HepG2 (cell line): ENCODE data around the gene PPP3CB. TPM values are rescaled to one million over a fixed set of nuclear protein-coding genes. Genes with fewer than 3 reads are reported as not detected.

Experiments used
- CHD4 ChIP-seq: fragments of 200-600 bp; sonication (generic); IDR thresholded peaks from 2 replicates; pipeline ENCODE4 v1.7.0; 2017; ENCODE audit warnings: mild to moderate bottlenecking, low read length, borderline replicate concordance
- NFYC ChIP-seq: IDR thresholded peaks from 2 replicates; pipeline ENCODE4 v1.6.1; 2016; ENCODE audit warnings: missing genetic modification reagents, missing compliant biosample characterization
- PHF5A ChIP-seq: IDR thresholded peaks from one replicate; pipeline ENCODE4 v1.6.1; 2018; ENCODE audit warnings: low read depth, missing genetic modification reagents; ENCODE audit not compliant: unreplicated experiment
- RBFOX2 ChIP-seq: fragments of 200-400 bp; formaldehyde crosslinking; IDR thresholded peaks from 2 replicates; pipeline ENCODE4 v1.6.1; 2017; ENCODE audit warnings: low read depth, mild to moderate bottlenecking, low read length
- SMAD3 ChIP-seq: sonication (generic); formaldehyde crosslinking; IDR thresholded peaks from 2 replicates; pipeline ENCODE4 v1.4.0; 2020; ENCODE audit warnings: missing genetic modification reagents
- SNAI1 ChIP-seq: sonication (generic); formaldehyde crosslinking; IDR thresholded peaks from 2 replicates; pipeline ENCODE4 v1.5.0; 2020; ENCODE audit warnings: mild to moderate bottlenecking, missing genetic modification reagents, borderline replicate concordance
- TEAD3 ChIP-seq: optimal IDR thresholded peaks from 2 replicates; pipeline ENCODE3; 2016; ENCODE audit warnings: borderline replicate concordance
- TOPORS ChIP-seq: sonication (generic); formaldehyde crosslinking; IDR thresholded peaks from 2 replicates; pipeline ENCODE4 v1.8.0; 2023; ENCODE audit warnings: mild to moderate bottlenecking, missing genetic modification reagents
- UBTF ChIP-seq: sonication (generic); formaldehyde crosslinking; IDR thresholded peaks from 2 replicates; pipeline ENCODE4 v1.4.0; 2020; ENCODE audit warnings: mild to moderate bottlenecking, missing genetic modification reagents
- YEATS2 ChIP-seq: sonication (generic); formaldehyde crosslinking; IDR thresholded peaks from 2 replicates; pipeline ENCODE4 v1.4.0; 2020; ENCODE audit warnings: missing genetic modification reagents, borderline replicate concordance
- ZFP1 ChIP-seq: IDR thresholded peaks from 2 replicates; pipeline ENCODE4 v1.6.1; 2016
- ZNF225 ChIP-seq: sonication (generic); formaldehyde crosslinking; IDR thresholded peaks from 2 replicates; pipeline ENCODE4 v1.4.0; 2020; ENCODE audit warnings: mild to moderate bottlenecking, missing genetic modification reagents
- ZNF354B ChIP-seq: sonication (generic); formaldehyde crosslinking; IDR thresholded peaks from 2 replicates; pipeline ENCODE4 v1.8.0; 2022; ENCODE audit warnings: mild to moderate bottlenecking, missing genetic modification reagents
- polyA plus RNA-seq, 8 experiments: library from polyadenylated mRNA; depleted of rRNA in 3 of 8; stranded (reverse) in 7 of 8; unstranded in 1 of 8; fragments of >200 nt; fragmentation: Illumina TruSeq in 4 of 8; extraction: Trizol in 4 of 8; gene quantifications; 2 replicates each; pipeline versions ENCODE4 v1.2.1 to v1.2.3, GENCODE V29; 2011 to 2016; ENCODE audit warnings: low read depth in 4 of 8, missing spikeins in 1 of 8, mixed read lengths in 1 of 8; ENCODE audit not compliant: insufficient read depth in 1 of 8
- total RNA-seq, 5 experiments: library from RNA; depleted of rRNA; stranded (reverse); fragments of >200 nt; fragmentation: Illumina TruSeq; extraction: Trizol; gene quantifications; 2 replicates each; pipeline ENCODE4 v1.2.3, GENCODE V29; 2016; ENCODE audit warnings: low read depth in 1 of 5
- TF ChIP-seq, protein P1 (sequence below): sonication (generic); formaldehyde crosslinking; IDR thresholded peaks from 2 replicates; pipeline ENCODE4 v1.8.1; 2023; ENCODE audit warnings: mild to moderate bottlenecking, missing genetic modification reagents
- TF ChIP-seq, protein P2 (sequence below): sonication (generic); formaldehyde crosslinking; IDR thresholded peaks from 2 replicates; pipeline ENCODE4 v1.5.0; 2020; ENCODE audit warnings: missing genetic modification reagents, mild to moderate bottlenecking, borderline replicate concordance
- TF ChIP-seq, protein P3 (sequence below): sonication (generic); formaldehyde crosslinking; IDR thresholded peaks from 2 replicates; pipeline ENCODE4 v1.4.0; 2020; ENCODE audit warnings: missing genetic modification reagents, low read depth, mild to moderate bottlenecking, borderline replicate concordance
- TF ChIP-seq, protein P4 (sequence below): sonication (generic); formaldehyde crosslinking; IDR thresholded peaks from 2 replicates; pipeline ENCODE4 v1.9.0; 2021; ENCODE audit warnings: mild to moderate bottlenecking, missing genetic modification reagents

PPP3CB gene
- total and polyA plus RNA-seq, 2 of the 13 experiments (the other 11 are each of a cell fraction or from before 2014, with no cell fraction given): 8.7 to 11.4 TPM

GRCh38 chr10:73413528-73414229, 82.1 kb downstream of the PPP3CB start, which contains the start of gene ANXA7 (continued):
- TF ChIP-seq, protein P1, sequence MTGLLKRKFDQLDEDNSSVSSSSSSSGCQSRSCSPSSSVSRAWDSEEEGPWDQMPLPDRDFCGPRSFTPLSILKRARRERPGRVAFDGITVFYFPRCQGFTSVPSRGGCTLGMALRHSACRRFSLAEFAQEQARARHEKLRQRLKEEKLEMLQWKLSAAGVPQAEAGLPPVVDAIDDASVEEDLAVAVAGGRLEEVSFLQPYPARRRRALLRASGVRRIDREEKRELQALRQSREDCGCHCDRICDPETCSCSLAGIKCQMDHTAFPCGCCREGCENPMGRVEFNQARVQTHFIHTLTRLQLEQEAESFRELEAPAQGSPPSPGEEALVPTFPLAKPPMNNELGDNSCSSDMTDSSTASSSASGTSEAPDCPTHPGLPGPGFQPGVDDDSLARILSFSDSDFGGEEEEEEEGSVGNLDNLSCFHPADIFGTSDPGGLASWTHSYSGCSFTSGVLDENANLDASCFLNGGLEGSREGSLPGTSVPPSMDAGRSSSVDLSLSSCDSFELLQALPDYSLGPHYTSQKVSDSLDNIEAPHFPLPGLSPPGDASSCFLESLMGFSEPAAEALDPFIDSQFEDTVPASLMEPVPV: no peak; the same call in 1 of the 2 replicates
- TF ChIP-seq, protein P2, sequence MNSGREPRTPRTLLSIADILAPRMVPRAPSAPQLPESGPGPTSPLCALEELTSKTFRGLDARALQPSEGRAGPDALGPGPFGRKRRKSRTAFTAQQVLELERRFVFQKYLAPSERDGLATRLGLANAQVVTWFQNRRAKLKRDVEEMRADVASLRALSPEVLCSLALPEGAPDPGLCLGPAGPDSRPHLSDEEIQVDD (CRISPR knock-in tag): no peak
- no peak; the same call in none of the 2 replicates for TF ChIP-seq SMAD3
- no peak for TF ChIP-seq ZFP1 (CRISPR knock-in tag)
- TF ChIP-seq ZNF354B (CRISPR knock-in tag): no peak
- TF ChIP-seq RBFOX2: peak; percentile 96
- no peak for TF ChIP-seq CHD4
- TF ChIP-seq UBTF (CRISPR knock-in tag): peak; percentile 95
- peak; percentile 22 for TF ChIP-seq TEAD3 (CRISPR knock-in tag)
- TF ChIP-seq SNAI1 (CRISPR knock-in tag): peak; percentile 70; the same call in 1 of the 2 replicates
- TF ChIP-seq PHF5A (CRISPR knock-in tag): peak; percentile 52
- TF ChIP-seq, protein P3, sequence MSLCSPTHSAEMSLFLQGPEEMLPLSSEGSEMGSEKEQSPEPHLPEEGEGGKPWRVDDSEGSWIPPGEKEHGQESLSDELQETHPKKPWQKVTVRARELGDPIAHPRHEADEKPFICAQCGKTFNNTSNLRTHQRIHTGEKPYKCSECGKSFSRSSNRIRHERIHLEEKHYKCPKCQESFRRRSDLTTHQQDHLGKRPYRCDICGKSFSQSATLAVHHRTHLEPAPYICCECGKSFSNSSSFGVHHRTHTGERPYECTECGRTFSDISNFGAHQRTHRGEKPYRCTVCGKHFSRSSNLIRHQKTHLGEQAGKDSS: 0 out of 2 replicates have a peak, but pooled peaks have one; percentile 70
- peak; percentile 93; the same call in 1 of the 2 replicates for TF ChIP-seq ZNF225 (CRISPR knock-in tag)
- no peak; the same call in 1 of the 2 replicates for TF ChIP-seq YEATS2 (CRISPR knock-in tag)
- TF ChIP-seq, protein P4, sequence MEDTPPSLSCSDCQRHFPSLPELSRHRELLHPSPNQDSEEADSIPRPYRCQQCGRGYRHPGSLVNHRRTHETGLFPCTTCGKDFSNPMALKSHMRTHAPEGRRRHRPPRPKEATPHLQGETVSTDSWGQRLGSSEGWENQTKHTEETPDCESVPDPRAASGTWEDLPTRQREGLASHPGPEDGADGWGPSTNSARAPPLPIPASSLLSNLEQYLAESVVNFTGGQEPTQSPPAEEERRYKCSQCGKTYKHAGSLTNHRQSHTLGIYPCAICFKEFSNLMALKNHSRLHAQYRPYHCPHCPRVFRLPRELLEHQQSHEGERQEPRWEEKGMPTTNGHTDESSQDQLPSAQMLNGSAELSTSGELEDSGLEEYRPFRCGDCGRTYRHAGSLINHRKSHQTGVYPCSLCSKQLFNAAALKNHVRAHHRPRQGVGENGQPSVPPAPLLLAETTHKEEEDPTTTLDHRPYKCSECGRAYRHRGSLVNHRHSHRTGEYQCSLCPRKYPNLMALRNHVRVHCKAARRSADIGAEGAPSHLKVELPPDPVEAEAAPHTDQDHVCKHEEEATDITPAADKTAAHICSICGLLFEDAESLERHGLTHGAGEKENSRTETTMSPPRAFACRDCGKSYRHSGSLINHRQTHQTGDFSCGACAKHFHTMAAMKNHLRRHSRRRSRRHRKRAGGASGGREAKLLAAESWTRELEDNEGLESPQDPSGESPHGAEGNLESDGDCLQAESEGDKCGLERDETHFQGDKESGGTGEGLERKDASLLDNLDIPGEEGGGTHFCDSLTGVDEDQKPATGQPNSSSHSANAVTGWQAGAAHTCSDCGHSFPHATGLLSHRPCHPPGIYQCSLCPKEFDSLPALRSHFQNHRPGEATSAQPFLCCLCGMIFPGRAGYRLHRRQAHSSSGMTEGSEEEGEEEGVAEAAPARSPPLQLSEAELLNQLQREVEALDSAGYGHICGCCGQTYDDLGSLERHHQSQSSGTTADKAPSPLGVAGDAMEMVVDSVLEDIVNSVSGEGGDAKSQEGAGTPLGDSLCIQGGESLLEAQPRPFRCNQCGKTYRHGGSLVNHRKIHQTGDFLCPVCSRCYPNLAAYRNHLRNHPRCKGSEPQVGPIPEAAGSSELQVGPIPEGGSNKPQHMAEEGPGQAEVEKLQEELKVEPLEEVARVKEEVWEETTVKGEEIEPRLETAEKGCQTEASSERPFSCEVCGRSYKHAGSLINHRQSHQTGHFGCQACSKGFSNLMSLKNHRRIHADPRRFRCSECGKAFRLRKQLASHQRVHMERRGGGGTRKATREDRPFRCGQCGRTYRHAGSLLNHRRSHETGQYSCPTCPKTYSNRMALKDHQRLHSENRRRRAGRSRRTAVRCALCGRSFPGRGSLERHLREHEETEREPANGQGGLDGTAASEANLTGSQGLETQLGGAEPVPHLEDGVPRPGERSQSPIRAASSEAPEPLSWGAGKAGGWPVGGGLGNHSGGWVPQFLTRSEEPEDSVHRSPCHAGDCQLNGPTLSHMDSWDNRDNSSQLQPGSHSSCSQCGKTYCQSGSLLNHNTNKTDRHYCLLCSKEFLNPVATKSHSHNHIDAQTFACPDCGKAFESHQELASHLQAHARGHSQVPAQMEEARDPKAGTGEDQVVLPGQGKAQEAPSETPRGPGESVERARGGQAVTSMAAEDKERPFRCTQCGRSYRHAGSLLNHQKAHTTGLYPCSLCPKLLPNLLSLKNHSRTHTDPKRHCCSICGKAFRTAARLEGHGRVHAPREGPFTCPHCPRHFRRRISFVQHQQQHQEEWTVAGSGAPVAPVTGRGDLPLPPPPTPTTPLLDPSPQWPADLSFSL: no peak
- peak; percentile 58 for TF ChIP-seq NFYC (CRISPR knock-in tag)
- TF ChIP-seq TOPORS (CRISPR knock-in tag): no peak
